Hematopoietic multipotent progenitor cell (in vitro differentiated cells): ENCODE results near the gene VSTM5. TPM values are rescaled to one million over a fixed set of nuclear protein-coding genes. Genes with fewer than 3 reads are reported as not detected.
"Not testable (repeated sequence)": the region's sequence is repeated elsewhere in the genome, so short reads cannot be mapped to it uniquely, and the experiment has no call there.

Experiments
- DNase-seq, 3 donors: peaks; one replicate each; pipeline ENCODE4 v3.0.0-alpha.2; 2011 to 2015; ENCODE audit warnings: low read depth in 2 of 3, low spot score in 2 of 3
- small RNA-seq: library from RNA; depleted of rRNA; stranded (forward); fragments of <200 nt; gene quantifications from one replicate; pipeline ENCODE3, GENCODE V24; 2012
- total RNA-seq: library from RNA; depleted of rRNA; stranded (reverse); fragments of >200 nt; gene quantifications from one replicate; pipeline ENCODE4 v1.2.3, GENCODE V29; 2012

Gene VSTM5
- total RNA-seq, 1 donor, result under 0.01 TPM

GRCh38 chr11:93801366-93801765 is 49.1 kb downstream of the VSTM5 start:
- DNase-seq, result no peak

- DNase-seq, result no peak
Measured at GRCh38 chr11:93796441-93797231, 53.8 kb downstream of the VSTM5 start.

DNA sequence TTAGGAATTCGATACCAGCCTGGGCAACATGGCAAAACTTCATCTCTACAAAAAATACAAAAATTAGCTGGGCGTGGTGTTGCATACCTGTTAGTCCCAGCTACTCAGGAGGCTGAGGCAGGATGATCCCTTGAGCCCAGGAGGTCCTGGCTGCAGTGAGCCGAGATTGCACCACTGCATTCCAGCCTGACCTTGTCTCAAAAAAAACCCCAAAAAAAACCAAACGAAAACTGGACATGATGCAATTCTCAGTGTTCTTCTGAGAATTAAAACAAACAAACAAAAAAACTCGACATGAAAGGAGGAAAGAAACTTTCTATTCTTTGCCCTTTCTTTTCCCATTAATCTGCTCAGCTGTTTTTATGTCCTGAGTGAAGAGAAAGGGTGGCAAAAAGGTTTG is 58.9 kb downstream of the VSTM5 start:
- DNase-seq, result no peak

DNA sequence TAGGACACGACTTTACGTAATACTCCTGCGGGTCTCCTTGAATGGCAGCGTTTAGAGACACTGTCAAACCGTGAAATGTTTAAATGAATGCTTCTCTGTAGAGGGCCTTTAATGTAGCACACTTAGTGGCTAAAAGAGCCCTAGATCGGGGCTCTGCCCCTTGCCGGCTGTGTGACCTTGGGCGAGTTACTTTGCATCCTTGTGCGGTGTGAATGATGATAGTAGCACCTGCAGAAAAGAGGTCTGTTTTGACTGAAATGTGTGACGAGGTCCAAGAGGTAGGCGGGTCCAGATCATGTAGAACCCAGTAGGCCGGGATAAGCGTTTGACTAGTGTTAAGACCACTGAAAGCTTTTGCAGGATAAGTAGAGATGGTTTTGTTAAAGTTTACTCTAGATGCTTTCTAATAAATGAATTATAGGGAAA is 65.5 kb downstream of the VSTM5 start:
- DNase-seq, result no peak

GRCh38 chr11:93784145-93784934 is 66.1 kb downstream of the VSTM5 start, which contains the start of gene MED17:
Gene MED17 (plus strand): TSS chr11:93784282. CDS start chr11:93784514, 232 bp downstream.
- peak; percentile 70 to 93 (median 92) for DNase-seq

DNA sequence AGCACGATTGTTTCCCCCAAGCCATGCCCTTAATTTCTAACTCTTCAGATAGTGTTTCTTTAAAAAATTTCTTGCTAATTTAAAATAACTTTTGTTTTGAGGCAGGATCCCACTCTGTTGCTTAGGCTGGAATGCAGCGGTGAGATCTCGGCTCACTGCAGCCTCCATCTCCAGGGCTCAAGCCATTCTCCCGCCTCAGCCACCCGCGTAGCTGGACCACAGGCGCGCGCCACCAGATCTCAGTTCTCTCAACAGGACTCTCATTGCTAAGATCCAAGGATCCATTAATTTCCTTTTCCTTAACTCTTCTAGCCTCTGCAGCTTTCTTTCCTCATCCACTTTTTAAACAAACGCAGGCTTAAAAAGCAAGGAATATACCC is 66.7 kb downstream of the VSTM5 start:
- peak in 1 of 3 donors; percentile 10 for DNase-seq

GRCh38 chr11:93783362-93783761 is 67.1 kb downstream of the VSTM5 start:
- DNase-seq, result no peak

GRCh38 chr11:93775289-93775688 is 75.1 kb downstream of the VSTM5 start:
- DNase-seq, result peak in 2 of 3 donors; percentile 14 to 29

DNA sequence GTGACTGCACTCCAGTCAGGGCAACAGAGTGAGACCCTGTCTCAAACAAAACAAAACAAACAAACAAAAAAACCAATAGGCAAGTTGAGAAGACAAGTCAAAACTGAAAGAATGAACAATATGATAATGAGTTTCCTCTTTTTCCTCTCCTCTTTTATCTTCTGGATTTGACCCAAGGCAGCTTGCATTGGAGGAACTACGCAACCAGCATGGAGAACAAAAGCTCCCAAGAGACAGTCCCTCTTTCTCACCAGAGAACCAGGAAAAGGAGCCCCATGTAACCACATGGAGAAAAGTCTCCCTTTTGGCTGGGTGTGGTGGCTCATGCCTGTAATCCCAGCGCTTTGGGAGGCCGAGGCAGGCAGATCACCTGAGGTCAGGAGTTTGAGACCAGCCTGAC is 75.9 kb downstream of the VSTM5 start:
- DNase-seq, result not testable (repeated sequence)

GRCh38 chr11:93773601-93774200 is 76.7 kb downstream of the VSTM5 start:
- DNase-seq, result no peak

DNA sequence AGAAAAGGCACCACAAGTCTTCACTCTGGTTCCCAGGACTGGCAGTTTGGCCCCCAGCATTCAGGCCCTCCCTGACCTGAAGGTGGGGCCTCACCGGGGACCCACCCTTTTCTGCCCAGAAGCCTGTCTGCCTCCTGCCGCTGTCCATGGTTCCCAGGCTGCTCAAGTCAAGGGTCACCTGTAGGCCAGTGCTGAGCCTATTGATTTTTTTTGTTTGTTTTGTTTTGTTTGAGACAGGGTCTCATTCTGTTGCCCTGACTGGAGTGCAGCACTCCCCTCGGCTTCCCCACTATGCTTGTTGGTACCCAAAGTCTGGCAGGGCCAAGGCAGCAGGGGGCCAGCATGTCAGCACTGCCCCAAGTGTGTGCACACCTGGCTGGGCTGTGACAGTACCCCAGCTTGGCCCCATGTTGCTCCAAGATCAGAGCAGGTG is 77.4 kb downstream of the VSTM5 start:
- no peak for DNase-seq

DNA sequence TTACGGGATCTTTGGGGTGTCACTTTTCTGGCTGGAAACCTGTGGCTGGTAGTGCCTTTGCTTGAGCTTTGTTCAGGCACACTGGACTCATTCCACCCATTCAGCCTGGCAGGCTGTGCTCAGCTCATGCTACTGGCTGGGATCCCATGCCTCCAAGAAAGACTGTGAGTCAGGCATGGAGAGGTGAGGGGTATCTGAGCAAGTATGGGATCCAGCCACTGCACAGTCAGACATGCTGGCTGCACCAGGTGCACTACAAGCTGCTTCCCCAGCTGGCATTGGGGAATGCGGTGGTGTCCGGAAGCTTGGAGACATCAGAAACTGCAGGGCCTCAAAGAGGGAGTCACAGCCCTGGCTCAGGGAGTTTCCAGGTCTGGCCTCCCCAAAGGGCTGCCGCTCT is 78.3 kb downstream of the VSTM5 start:
- no peak for DNase-seq

GRCh38 chr11:93770160-93770559 is 80.3 kb downstream of the VSTM5 start:
- DNase-seq, result no peak

Small RNA genes within 50 kb of the gene (small RNA-seq; reads per million reads assigned to genes)
- not detected for gene RF00019

Other genes with a start within 250 kb of the VSTM5 start
- gene CEP295, start 188.9 kb downstream of the VSTM5 start, total RNA-seq, result 7.0 TPM
- 111 TPM for gene TAF1D, start 109.1 kb downstream of the VSTM5 start, total RNA-seq
- 10.0 TPM for gene C11orf54, start 108.9 kb downstream of the VSTM5 start, total RNA-seq
- gene MED17, start 66.3 kb downstream of the VSTM5 start, total RNA-seq, result 41.5 TPM
- gene HEPHL1, start 170.7 kb upstream of the VSTM5 start, total RNA-seq, result under 0.01 TPM